ENCODE results near the gene ZCCHC24. TPM values are rescaled to one million over a fixed set of nuclear protein-coding genes. Genes with fewer than 3 reads are reported as not detected.

The ZCCHC24 gene
- total and polyA plus RNA-seq, 2 of the 8 experiments (the other 6 are each of a cell fraction or from before 2014, with no cell fraction given) = 3.9 to 6.9 TPM

- no peaks in the 10 kb centered on the region for H3K36me3 ChIP-seq (ENCODE audit: control insufficient read depth in 2 of 4, insufficient read depth in 4 of 4, low read length in 3 of 4)
- H3K4me1 ChIP-seq (replicated peaks in 1 of 4; ENCODE audit: control insufficient read depth in 3 of 4, insufficient read depth in 4 of 4, low read length in 3 of 4) = peaks cover 0 to 4% (median 0%) of the 10 kb centered on the region in 4 experiments; a peak in 1 of 7 replicates
- no peak overlapping the region for H3K23ac ChIP-seq (ENCODE audit: insufficient read length)
- H2AK5ac ChIP-seq (ENCODE audit: low read depth, low read length) = no peak overlapping the region
- no peak overlapping the region for H2BK15ac ChIP-seq (ENCODE audit: low read length)
- no peak overlapping the region for H2BK12ac ChIP-seq (ENCODE audit: low read depth, low read length)
- no peak overlapping the region for H3K4me3 ChIP-seq (ENCODE audit: extremely low read depth in 1 of 4, insufficient read depth in 2 of 4, low read depth in 3 of 4, low read length in 4 of 4)
- no peaks in the 10 kb centered on the region for H3K9me3 ChIP-seq (ENCODE audit: insufficient read depth in 2 of 2, low read depth in 1 of 2, low read length in 1 of 2)
- H2BK20ac ChIP-seq (ENCODE audit: low read length) = no peak overlapping the region
- H3K79me1 ChIP-seq (ENCODE audit: low read depth, low read length) = no peaks in the 10 kb centered on the region
- H4K5ac ChIP-seq (ENCODE audit: insufficient read length, low read depth, low read length) = no peak overlapping the region
- H3K56ac ChIP-seq (replicated peaks; ENCODE audit: insufficient read length, low read depth, low read length) = no peak overlapping the region
- no peaks in the 10 kb centered on the region for H3K79me2 ChIP-seq (ENCODE audit: control insufficient read depth in 1 of 2, insufficient read depth in 2 of 2, low read length in 2 of 2)
- no peak overlapping the region for H3K4me2 ChIP-seq (ENCODE audit: insufficient read depth in 1 of 2, low read depth in 2 of 2, low read length in 2 of 2)
- H3K27ac ChIP-seq (ENCODE audit: low read depth, low read length) = no peak overlapping the region
- no peaks in the 10 kb centered on the region for H3K27me3 ChIP-seq (replicated peaks in 1 of 4; ENCODE audit: control insufficient read depth in 3 of 4, extremely low read depth in 1 of 4, insufficient read depth in 3 of 4, low read length in 3 of 4)
- H3K23me2 ChIP-seq (ENCODE audit: low read depth, low read length) = no peaks in the 10 kb centered on the region
- no peak overlapping the region for H4K8ac ChIP-seq (ENCODE audit: extremely low read depth, insufficient read depth, low read length)
- DNase-seq (ENCODE audit: low read depth in 1 of 2, low spot score in 2 of 2) = no peak
- CTCF ChIA-PET (ENCODE audit: partially characterized antibody) = interaction anchor here (1.4 to 8.0 kb wide), 5 partner anchors 15 to 99 kb away, joined by 3 to 101 read pairs (median 10); no protein-coding TSS in a partner anchor
- POLR2A ChIA-PET (ENCODE audit: partially characterized antibody) = no interaction called here
- no peak overlapping the region for H3K14ac ChIP-seq (ENCODE audit: insufficient read length)
- H4K91ac ChIP-seq (replicated peaks; ENCODE audit: insufficient read length, low read length) = no peak overlapping the region
- no peak overlapping the region for H2AFZ ChIP-seq (ENCODE audit: low read length)
- no peak overlapping the region for H3K9ac ChIP-seq (replicated peaks in 1 of 4; ENCODE audit: extremely low read depth in 1 of 4, low read depth in 3 of 4, low read length in 3 of 4)
- H2BK120ac ChIP-seq (replicated peaks; ENCODE audit: low read depth, low read length) = no peak overlapping the region
- whole genome bisulfite sequencing, 2 experiments (ENCODE audit: extremely low coverage in 1 of 2, insufficient coverage in 1 of 2, insufficient read length in 1 of 2, insufficient replicate concordance in 2 of 2, low coverage in 1 of 2, low lambda C conversion rate in 2 of 2, missing lambda C conversion rate in 1 of 2) = 87% methylated on average over 5 of the region's 5 CpGs; no CpG with 5 or more reads in 1 of the 2 experiments
- no peaks in the 10 kb centered on the region for H4K20me1 ChIP-seq (replicated peaks in 1 of 2; ENCODE audit: control insufficient read depth in 1 of 2, insufficient read depth in 2 of 2, low read length in 2 of 2)
- no peak overlapping the region for H2BK5ac ChIP-seq (ENCODE audit: low read depth, low read length)
- no peak for FAIRE-seq
- H3K4ac ChIP-seq (replicated peaks; ENCODE audit: insufficient read length, low read depth, low read length) = no peak overlapping the region
- no peak overlapping the region for H3K18ac ChIP-seq (ENCODE audit: extremely low read depth, low read length)
- TF ChIP-seq EGR1 (IDR thresholded peaks at IDR 0.05; ENCODE audit: borderline replicate concordance, low read depth, low read length) = no peak
- TF ChIP-seq CBX5 (IDR thresholded peaks at IDR 0.05; ENCODE audit: low read depth, low read length) = no peak
- TF ChIP-seq CREB1 (IDR thresholded peaks at IDR 0.05) = no peak
- TF ChIP-seq SUZ12 (IDR thresholded peaks at IDR 0.05; ENCODE audit: low read length) = no peak
- TF ChIP-seq GTF2F1 (IDR thresholded peaks at IDR 0.05; ENCODE audit: borderline replicate concordance, low read depth, low read length) = no peak
- TF ChIP-seq TAF7 (optimal IDR thresholded peaks at IDR 0.05; ENCODE audit: borderline replicate concordance, low read depth, low read length) = no peak
- TF ChIP-seq CEBPB (IDR thresholded peaks at IDR 0.05; ENCODE audit: low read depth, low read length) = no peak
- TF ChIP-seq YY1 (IDR thresholded peaks at IDR 0.05; ENCODE audit: low read depth, low read length) = no peak
- no peak for TF ChIP-seq KDM1A (IDR thresholded peaks at IDR 0.05; ENCODE audit: borderline replicate concordance, low read length)
- no peak for TF ChIP-seq NANOG (IDR thresholded peaks at IDR 0.05; ENCODE audit: insufficient read depth, low read depth, low read length, poor library complexity, severe bottlenecking)
- TF ChIP-seq, protein P1, sequence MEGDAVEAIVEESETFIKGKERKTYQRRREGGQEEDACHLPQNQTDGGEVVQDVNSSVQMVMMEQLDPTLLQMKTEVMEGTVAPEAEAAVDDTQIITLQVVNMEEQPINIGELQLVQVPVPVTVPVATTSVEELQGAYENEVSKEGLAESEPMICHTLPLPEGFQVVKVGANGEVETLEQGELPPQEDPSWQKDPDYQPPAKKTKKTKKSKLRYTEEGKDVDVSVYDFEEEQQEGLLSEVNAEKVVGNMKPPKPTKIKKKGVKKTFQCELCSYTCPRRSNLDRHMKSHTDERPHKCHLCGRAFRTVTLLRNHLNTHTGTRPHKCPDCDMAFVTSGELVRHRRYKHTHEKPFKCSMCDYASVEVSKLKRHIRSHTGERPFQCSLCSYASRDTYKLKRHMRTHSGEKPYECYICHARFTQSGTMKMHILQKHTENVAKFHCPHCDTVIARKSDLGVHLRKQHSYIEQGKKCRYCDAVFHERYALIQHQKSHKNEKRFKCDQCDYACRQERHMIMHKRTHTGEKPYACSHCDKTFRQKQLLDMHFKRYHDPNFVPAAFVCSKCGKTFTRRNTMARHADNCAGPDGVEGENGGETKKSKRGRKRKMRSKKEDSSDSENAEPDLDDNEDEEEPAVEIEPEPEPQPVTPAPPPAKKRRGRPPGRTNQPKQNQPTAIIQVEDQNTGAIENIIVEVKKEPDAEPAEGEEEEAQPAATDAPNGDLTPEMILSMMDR (IDR thresholded peaks at IDR 0.05; ENCODE audit: control extremely low read depth in 1 of 3, insufficient read depth in 1 of 3, low read depth in 1 of 3, low read length in 3 of 3) = no peak
Measured at GRCh38 chr10:79473496-79474095, 28.2 kb upstream of the ZCCHC24 start.
